ENCODE measurements around the gene SPTBN4. TPM values are rescaled to one million over a fixed set of nuclear protein-coding genes. Genes with fewer than 3 reads are reported as not detected.

The SPTBN4 gene
- total RNA-seq, 6 experiments from 2014 or later = 0.17 to 0.96 (median 0.54) TPM

DNA sequence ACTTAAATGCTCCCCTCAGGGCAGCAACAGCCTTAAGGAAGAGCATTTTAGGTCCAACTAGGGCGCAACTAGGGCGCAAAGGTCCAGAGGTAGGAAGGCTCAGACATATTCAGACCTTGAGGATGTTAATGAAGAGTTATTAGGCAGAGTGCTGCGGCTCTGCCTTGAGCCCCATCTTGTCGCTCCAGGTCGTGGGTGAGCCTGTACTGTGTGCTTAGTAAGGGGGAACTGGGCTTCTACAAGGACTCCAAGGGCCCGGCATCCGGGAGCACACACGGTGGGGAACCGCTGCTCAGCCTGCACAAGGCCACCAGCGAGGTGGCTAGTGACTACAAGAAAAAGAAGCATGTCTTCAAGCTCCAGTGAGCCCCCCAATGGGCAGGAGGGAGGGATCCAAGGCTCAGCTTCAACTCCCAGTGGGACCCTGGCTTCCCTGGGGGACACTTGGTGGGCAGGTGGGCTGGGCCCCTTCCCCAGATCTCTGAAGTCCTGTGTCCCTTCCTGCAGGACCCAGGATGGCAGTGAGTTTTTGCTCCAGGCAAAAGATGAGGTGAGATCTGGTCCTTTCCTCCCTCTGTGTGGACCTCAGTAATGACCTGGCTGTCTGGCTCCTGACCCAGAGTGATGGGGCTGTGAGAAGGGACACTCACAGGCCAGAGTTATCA lies 105.2 kb downstream of the SPTBN4 start:
- Mint-ChIP-seq H3K36me3 (ENCODE audit: low read depth) (no peaks in the 10 kb centered on the region), H3K4me3 (no peak overlapping the region), H3K27ac (peak overlapping the region; percentile 13; the same call in 1 of the 2 replicates), H3K9me3 (no peaks in the 10 kb centered on the region), H3K27me3 (ENCODE audit: insufficient read depth) (peaks cover 10% of the 10 kb centered on the region), H3K4me1 (ENCODE audit: low read depth) (peaks cover 23% of the 10 kb centered on the region)
- no peak for DNase-seq
- TF ChIP-seq, protein P1, sequence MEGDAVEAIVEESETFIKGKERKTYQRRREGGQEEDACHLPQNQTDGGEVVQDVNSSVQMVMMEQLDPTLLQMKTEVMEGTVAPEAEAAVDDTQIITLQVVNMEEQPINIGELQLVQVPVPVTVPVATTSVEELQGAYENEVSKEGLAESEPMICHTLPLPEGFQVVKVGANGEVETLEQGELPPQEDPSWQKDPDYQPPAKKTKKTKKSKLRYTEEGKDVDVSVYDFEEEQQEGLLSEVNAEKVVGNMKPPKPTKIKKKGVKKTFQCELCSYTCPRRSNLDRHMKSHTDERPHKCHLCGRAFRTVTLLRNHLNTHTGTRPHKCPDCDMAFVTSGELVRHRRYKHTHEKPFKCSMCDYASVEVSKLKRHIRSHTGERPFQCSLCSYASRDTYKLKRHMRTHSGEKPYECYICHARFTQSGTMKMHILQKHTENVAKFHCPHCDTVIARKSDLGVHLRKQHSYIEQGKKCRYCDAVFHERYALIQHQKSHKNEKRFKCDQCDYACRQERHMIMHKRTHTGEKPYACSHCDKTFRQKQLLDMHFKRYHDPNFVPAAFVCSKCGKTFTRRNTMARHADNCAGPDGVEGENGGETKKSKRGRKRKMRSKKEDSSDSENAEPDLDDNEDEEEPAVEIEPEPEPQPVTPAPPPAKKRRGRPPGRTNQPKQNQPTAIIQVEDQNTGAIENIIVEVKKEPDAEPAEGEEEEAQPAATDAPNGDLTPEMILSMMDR (IDR thresholded peaks at IDR 0.05) = no peak

DNA sequence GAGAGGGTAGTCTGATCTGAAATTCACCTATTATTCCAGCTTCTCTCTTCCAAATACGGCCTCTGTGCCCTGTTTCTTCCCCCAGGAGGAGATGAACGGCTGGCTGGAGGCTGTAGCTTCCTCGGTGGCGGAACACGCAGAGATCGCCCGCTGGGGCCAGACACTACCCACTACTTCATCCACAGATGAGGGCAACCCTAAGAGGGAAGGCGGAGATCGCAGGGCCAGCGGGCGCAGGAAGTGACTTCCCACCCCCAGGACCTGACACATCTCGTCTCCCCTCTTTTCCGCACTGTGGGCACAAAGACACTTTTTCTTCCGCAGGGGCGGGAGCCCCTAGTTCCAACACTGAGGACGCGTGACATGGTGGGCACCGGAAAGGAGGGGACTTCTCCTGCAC lies 108.5 kb downstream of the SPTBN4 start:
- peaks cover 8% of the 10 kb centered on the region; the same call in 1 of the 2 replicates for H3K36me3 Mint-ChIP-seq (ENCODE audit: low read depth)
- peaks cover 13% of the 10 kb centered on the region for H3K4me1 Mint-ChIP-seq (ENCODE audit: low read depth)
- H3K27me3 Mint-ChIP-seq (ENCODE audit: insufficient read depth) = peaks cover 2% of the 10 kb centered on the region
- H3K9me3 Mint-ChIP-seq = no peaks in the 10 kb centered on the region
- no peak for DNase-seq
- H3K4me3 Mint-ChIP-seq = no peak overlapping the region
- TF ChIP-seq, protein P1 (IDR thresholded peaks at IDR 0.05) = no peak
- H3K27ac Mint-ChIP-seq = no peak overlapping the region

DNA sequence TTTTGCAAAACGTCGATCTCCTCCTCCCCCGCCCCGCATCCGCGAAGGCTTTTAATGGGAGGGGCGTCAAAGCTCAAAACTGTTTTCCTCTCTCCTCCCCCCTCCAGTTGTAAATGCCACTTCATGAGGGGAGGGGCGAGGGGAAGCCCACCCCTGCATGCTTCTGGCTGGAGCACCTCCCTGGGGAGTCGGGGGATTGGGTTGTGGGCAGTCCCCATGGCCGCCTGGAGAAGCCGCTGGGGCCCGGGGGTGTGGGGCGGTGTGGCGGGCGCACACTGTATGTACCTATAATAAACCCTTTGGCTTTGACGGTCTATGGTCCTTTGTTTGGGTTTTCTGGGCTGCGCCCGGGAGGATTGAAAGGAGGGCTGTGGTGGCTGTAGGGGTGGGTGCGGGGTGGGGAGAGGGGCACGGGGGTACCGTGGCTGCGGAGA lies 109.4 kb downstream of the SPTBN4 start:
- no peak for DNase-seq
- Mint-ChIP-seq H3K27ac (peak overlapping the region; percentile 70; the same call in 1 of the 2 replicates), H3K27me3 (ENCODE audit: insufficient read depth) (peaks cover 2% of the 10 kb centered on the region), H3K4me3 (peak overlapping the region; percentile 91), H3K36me3 (ENCODE audit: low read depth) (peaks cover 8% of the 10 kb centered on the region; the same call in 1 of the 2 replicates), H3K4me1 (ENCODE audit: low read depth) (peaks cover 8% of the 10 kb centered on the region), H3K9me3 (no peaks in the 10 kb centered on the region)
- TF ChIP-seq, protein P1 (IDR thresholded peaks at IDR 0.05) = no peak

DNA sequence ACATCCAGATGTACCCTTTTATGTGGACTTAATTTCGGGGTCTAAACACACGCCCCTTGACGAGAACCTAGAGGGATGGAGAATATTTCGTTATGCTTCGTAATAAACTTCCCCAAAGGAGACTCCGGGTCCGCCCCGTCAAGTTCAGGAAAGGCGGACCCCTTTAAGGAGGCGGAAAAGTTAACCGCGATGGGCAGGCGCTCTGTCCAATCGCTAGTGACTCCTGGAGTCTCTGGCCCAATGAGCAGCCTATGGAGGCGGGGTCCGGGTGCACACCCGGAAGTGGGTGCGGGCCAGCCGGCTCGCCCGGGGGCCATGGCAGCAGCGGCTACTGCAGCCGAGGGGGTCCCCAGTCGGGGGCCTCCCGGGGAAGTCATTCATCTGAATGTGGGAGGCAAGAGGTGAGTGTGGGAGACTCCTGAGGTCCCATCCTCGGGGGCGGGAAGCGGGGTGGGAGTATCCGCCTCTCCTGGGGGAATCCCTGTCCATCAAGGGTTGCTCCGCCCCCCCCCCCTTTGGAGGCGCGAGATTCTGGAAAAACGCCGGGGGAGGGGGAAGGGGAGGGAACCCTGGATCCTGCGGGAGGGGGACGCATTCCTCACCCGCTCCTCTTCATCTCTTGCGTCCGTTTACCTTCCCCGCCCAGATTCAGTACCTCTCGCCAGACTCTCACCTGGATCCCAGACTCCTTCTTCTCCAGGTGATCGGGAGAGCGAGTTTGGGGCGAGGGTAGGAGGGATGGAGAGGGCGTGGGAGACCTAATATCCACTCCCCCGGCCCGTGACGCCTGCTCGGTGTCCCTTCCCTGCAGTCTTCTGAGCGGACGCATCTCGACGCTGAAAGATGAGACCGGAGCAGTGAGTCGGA lies 110.0 kb downstream of the SPTBN4 start, which contains the start of gene SHKBP1:
TSS of gene SHKBP1 (plus strand) at position 289 of the 867 bp plus-strand sequence. CDS start at position 316, 27 bp downstream.
- Mint-ChIP-seq H3K36me3 (ENCODE audit: low read depth) (peaks cover 12% of the 10 kb centered on the region; the same call in 1 of the 2 replicates), H3K27me3 (ENCODE audit: insufficient read depth) (peaks cover 2% of the 10 kb centered on the region), H3K9me3 (no peaks in the 10 kb centered on the region), H3K4me1 (ENCODE audit: low read depth) (peaks cover 7% of the 10 kb centered on the region), H3K4me3 (peak within 1 kb of the TSS; percentile 91), H3K27ac (peak within 1 kb of the TSS; percentile 70)
- peak; percentile 92 for DNase-seq
- TF ChIP-seq, protein P1 (IDR thresholded peaks at IDR 0.05) = no peak

DNA sequence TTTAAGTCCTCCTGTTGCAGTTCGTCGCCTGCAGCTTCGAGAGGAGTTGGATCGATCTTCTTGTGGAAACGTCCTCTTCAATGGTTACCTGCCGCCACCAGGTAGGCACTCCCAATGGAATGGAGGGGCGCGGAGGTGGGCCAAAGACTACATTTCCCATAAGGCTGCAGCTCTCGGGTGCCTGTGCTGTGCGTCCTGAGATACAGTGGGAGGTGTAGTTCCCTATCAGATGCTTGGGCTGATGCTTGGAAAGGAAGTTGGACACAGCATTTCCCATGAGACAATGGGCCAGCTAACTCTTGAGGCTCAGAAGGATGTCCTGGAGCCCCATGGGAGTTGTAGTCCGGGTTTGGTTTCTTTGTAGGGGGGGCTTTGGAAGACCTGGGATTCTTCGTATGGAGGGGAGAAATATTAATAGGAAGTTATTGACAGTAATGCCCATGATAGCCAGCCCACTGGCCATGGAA lies 111.7 kb downstream of the SPTBN4 start:
- TF ChIP-seq, protein P1 (IDR thresholded peaks at IDR 0.05) = no peak
- Mint-ChIP-seq H3K9me3 (no peaks in the 10 kb centered on the region), H3K4me1 (ENCODE audit: low read depth) (peaks cover 7% of the 10 kb centered on the region), H3K4me3 (peak overlapping the region; percentile 91), H3K36me3 (ENCODE audit: low read depth) (peaks cover 14% of the 10 kb centered on the region; the same call in 1 of the 2 replicates), H3K27ac (no peak overlapping the region), H3K27me3 (ENCODE audit: insufficient read depth) (no peaks in the 10 kb centered on the region; the same call in 1 of the 2 replicates)
- no peak for DNase-seq

Measured in HFFc6 (cell line).